Right lobe of liver (tissue), 6 donors: Measurements from ENCODE around the gene PHETA2. TPM values are rescaled to one million over a fixed set of nuclear protein-coding genes. Genes with fewer than 3 reads are reported as not detected.

Source experiments
- ATAC-seq, 4 donors: fragments of 200-7000 bp; cut with Tn5 transposase; one replicate each; pipeline ENCODE4 v1.9.1; 2020; ENCODE audit warnings: mild to moderate bottlenecking in 4 of 4, moderate library complexity in 4 of 4
- DNase-seq, 3 donors: peaks; one replicate each; pipeline ENCODE4 v3.0.0-alpha.2; 2020
- H3K27ac ChIP-seq, 3 donors: fragments of 200-600 bp; one replicate each; pipeline ENCODE4 v1.8.0; 2022
- H3K27me3 ChIP-seq, 2 donors: fragments of 200-600 bp; one replicate each; pipeline ENCODE4 v1.8.0; 2022
- H3K36me3 ChIP-seq, 4 donors: fragments of 200-600 bp; sonication (generic) in 1 of 4; one replicate each; pipeline versions ENCODE4 v1.5.1 to v1.8.0; 2017 to 2022; ENCODE audit warnings: control low read depth in 1 of 4
- H3K4me1 ChIP-seq, 4 donors: fragments of 200-600 bp; sonication (generic) in 1 of 4; one replicate each; pipeline versions ENCODE4 v1.5.1 to v1.8.0; 2017 to 2022; ENCODE audit warnings: control low read depth in 1 of 4
- H3K4me3 ChIP-seq, 3 donors: fragments of 200-600 bp; one replicate each; pipeline ENCODE4 v1.8.0; 2022
- H3K9me3 ChIP-seq, 4 donors: fragments of 200-600 bp; sonication (generic) in 1 of 4; one replicate each; pipeline versions ENCODE4 v1.5.1 to v1.8.0; 2017 to 2022; ENCODE audit warnings: control low read depth in 1 of 4
- CTCF ChIP-seq, 4 donors: fragments of 200-600 bp in 3 of 4; fragments of 450-650 bp in 1 of 4; IDR thresholded peaks; one replicate each; pipeline versions ENCODE4 v1.5.1 to v1.8.0; 2016 to 2022; ENCODE audit warnings: antibody characterized with exemption in 4 of 4, mild to moderate bottlenecking in 2 of 4
- POLR2A ChIP-seq: fragments of 450-650 bp; IDR thresholded peaks from one replicate; pipeline ENCODE4 v1.6.1; 2017; ENCODE audit warnings: antibody characterized with exemption, mild to moderate bottlenecking
- WGBS: methylation state at CpG from one replicate; pipeline ENCODE4 v1.1.6; 2018; ENCODE audit warnings: low coverage, low lambda C conversion rate; ENCODE audit not compliant: insufficient coverage; ENCODE audit errors: missing lambda C conversion rate; 5-methylcytosine and 5-hydroxymethylcytosine counted together
- intact Hi-C, 2 donors: fragments of 100-400 bp; cut with DNase I; formaldehyde crosslinking; loops; one replicate each; pipeline versions ENCODE4 v1.11.2 to v1.14.1; 2022
- total RNA-seq, 6 experiments: library from RNA; depleted of rRNA in 2 of 6; stranded (reverse); fragments of >200 nt in 2 of 6; fragmentation: NEBNext Ultra II Directional in 3 of 6; extraction: Animal tissue kit (Norgen Biotek cat#: 25700) in 3 of 6; gene quantifications; one replicate each; pipeline versions ENCODE4 v1.1.0 to v1.2.4, GENCODE V29; 2016 to 2023
- donor health status: DM: no; HTN: yes; CAD: no.
- donor health status: DM: no; HTN: no; CAD: no.
- donor health status: DM: no; HTN: no; CAD: no.
- donor health status: DM: no; HTN: yes; CAD: no.
- donor health status: DM: no; HTN: yes; CAD: no.

Gene PHETA2
- total RNA-seq, 6 experiments from 2014 or later, result 0.51 to 1.4 (median 0.97) TPM

- ATAC-seq (peak; percentile 84 to 92 (median 91)), DNase-seq (peak in 2 of 3 donors; percentile 82 to 89)
- Histone ChIP-seq H3K27ac (peak overlapping the region in 2 of 3 donors; percentile 70 to 75), H3K4me1 (peaks cover 0 to 14% (median 7%) of the 10 kb centered on the region in 4 donors), H3K27me3 (no peaks in the 10 kb centered on the region), H3K9me3 (no peaks in the 10 kb centered on the region), H3K36me3 (peaks cover 0 to 20% (median 7%) of the 10 kb centered on the region in 4 donors), H3K4me3 (no peak overlapping the region)
- 50% methylated on average over 1 of the region's 1 CpG for WGBS
- intact Hi-C loops, result no loop called here
- TF ChIP-seq CTCF (IDR thresholded peaks at IDR 0.05) (no peak), POLR2A (no peak)
These were observed 9.4 kb upstream of the PHETA2 start for GRCh38 chr22:42064629-42065028.

GRCh38 chr22:42065438-42066125 lies 8.5 kb upstream of the PHETA2 start:
- WGBS, result 60% methylated on average over 8 of the region's 13 CpGs
- TF ChIP-seq CTCF (IDR thresholded peaks at IDR 0.05), result no peak
- no peak for TF ChIP-seq POLR2A
- H3K4me1 ChIP-seq, result peaks cover 0 to 19% (median 7%) of the 10 kb centered on the region in 4 donors
- H3K27ac ChIP-seq, result peak overlapping the region in 2 of 3 donors; percentile 70 to 75
- intact Hi-C loops, result no loop called here
- H3K36me3 ChIP-seq, result peaks cover 0 to 12% (median 5%) of the 10 kb centered on the region in 4 donors
- no peak overlapping the region for H3K4me3 ChIP-seq
- DNase-seq (peak in 1 of 3 donors; percentile 60), ATAC-seq (peak in 1 of 4 donors; percentile 7)
- H3K9me3 ChIP-seq, result no peaks in the 10 kb centered on the region
- no peaks in the 10 kb centered on the region for H3K27me3 ChIP-seq

- no peak for ATAC-seq
- Histone ChIP-seq H3K4me3 (no peak overlapping the region), H3K27me3 (no peaks in the 10 kb centered on the region), H3K27ac (peak overlapping the region in 1 of 3 donors; percentile 75), H3K4me1 (peaks cover 0 to 22% (median 7%) of the 10 kb centered on the region in 4 donors), H3K9me3 (no peaks in the 10 kb centered on the region), H3K36me3 (peaks cover 0 to 10% (median 4%) of the 10 kb centered on the region in 4 donors)
- intact Hi-C loops, result no loop called here
- WGBS, result 90% methylated on average over 2 of the region's 7 CpGs
- no peak for TF ChIP-seq POLR2A
- TF ChIP-seq CTCF (IDR thresholded peaks at IDR 0.05), result no peak
- DNase-seq, result no peak
These were observed 7.8 kb upstream of the PHETA2 start for GRCh38 chr22:42066126-42066761.

- H3K27me3 ChIP-seq, result no peaks in the 10 kb centered on the region
- no peak overlapping the region for H3K27ac ChIP-seq
- intact Hi-C loops, result no loop called here
- no peak for DNase-seq
- no peaks in the 10 kb centered on the region for H3K9me3 ChIP-seq
- 93% methylated on average over 3 of the region's 10 CpGs for WGBS
- peaks cover 0 to 10% (median 4%) of the 10 kb centered on the region in 4 donors for H3K36me3 ChIP-seq
- H3K4me3 ChIP-seq, result no peak overlapping the region
- TF ChIP-seq POLR2A, result no peak
- no peak for TF ChIP-seq CTCF (IDR thresholded peaks at IDR 0.05)
- ATAC-seq, result no peak
- peaks cover 0 to 27% (median 7%) of the 10 kb centered on the region in 4 donors for H3K4me1 ChIP-seq
These were observed 7.1 kb upstream of the PHETA2 start for GRCh38 chr22:42066937-42067336.
